DMS153 treated with DMSO at 0.1 percent for 48 hours (cell line): Measurements from ENCODE around the gene ENTPD1.
"Not testable (repeated sequence)": the region's sequence is repeated elsewhere in the genome, so short reads cannot be mapped to it uniquely, and the experiment has no call there.

Experiments used
- DNase-seq: peaks from one replicate; lab custom pipeline; 2025; ENCODE audit not compliant: unreplicated experiment; lab: John Stamatoyannopoulos, UW

The ENTPD1 gene, protein sequence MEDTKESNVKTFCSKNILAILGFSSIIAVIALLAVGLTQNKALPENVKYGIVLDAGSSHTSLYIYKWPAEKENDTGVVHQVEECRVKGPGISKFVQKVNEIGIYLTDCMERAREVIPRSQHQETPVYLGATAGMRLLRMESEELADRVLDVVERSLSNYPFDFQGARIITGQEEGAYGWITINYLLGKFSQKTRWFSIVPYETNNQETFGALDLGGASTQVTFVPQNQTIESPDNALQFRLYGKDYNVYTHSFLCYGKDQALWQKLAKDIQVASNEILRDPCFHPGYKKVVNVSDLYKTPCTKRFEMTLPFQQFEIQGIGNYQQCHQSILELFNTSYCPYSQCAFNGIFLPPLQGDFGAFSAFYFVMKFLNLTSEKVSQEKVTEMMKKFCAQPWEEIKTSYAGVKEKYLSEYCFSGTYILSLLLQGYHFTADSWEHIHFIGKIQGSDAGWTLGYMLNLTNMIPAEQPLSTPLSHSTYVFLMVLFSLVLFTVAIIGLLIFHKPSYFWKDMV

DNA sequence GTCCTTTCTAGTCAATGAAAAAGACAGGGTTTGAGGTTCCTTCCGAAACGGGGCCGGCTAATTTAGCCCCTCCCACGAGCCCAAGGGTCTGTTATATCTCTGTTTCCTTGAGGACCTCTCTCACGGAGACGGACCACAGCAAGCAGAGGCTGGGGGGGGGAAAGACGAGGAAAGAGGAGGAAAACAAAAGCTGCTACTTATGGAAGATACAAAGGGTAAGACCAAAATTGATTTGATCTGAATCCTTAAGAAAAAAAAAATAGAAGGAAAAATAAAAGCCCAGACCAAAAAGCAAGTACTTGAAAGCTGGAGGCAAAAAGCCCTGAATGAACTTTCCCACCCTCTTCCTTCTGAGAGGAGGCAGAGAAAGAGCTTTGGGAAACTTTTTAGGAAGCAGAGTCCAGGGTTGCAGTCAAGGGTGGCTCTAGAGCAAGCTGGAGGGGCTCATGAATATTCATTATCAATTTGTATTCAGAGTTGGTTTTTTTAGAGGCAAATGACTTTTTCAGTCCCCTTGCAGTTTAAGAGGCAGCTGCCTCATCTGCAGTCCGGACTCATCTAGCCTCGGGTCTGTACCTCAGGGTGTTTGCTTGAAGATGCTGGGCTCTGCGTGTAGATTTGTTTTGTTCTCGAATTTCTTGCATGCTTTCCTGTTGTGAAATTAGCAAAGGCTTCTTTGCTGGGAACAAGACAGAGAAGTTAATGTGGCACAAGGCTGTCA, at the start of gene ENTPD1:
Gene ENTPD1 (plus strand): TSS at position 123 of the 721 bp plus-strand sequence. CDS start 77 bp downstream, at position 200.
- no peak for DNase-seq

- DNase-seq, result no peak
Observed at GRCh38 chr10:95706573-95706972, 49.4 kb upstream of the ENTPD1 start.

- no peak for DNase-seq
Observed at GRCh38 chr10:95706990-95707389, 49.0 kb upstream of the ENTPD1 start.

GRCh38 chr10:95711492-95711891, 44.5 kb upstream of the ENTPD1 start:
- no peak for DNase-seq

- no peak for DNase-seq
Observed at GRCh38 chr10:95716466-95716865, 39.5 kb upstream of the ENTPD1 start.

DNA sequence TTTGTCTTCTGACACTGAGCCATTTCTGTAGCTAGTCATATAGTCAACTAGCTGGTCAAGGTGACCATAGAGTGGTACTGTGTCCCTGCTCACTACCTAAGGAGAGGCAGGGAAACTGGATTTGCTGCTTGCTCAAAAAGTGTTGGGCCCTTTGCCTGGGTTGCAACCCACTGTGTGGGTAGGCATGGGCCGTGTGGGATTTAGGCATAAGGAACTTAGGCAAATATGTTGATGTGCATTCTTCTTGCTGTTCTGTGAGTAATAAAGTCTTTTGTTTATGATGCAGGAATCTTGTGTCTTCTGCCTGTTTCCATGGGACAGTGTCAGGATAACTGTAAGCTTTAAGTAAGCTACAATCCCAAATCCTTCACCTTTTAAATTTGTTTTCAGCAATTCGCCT, 39.1 kb upstream of the ENTPD1 start:
- no peak for DNase-seq

GRCh38 chr10:95720745-95721144, 35.2 kb upstream of the ENTPD1 start:
- DNase-seq, result not testable (repeated sequence)

- DNase-seq, result not testable (repeated sequence)
Observed at GRCh38 chr10:95722496-95722895, 33.5 kb upstream of the ENTPD1 start.

- no peak for DNase-seq
Observed at GRCh38 chr10:95728526-95728925, 27.4 kb upstream of the ENTPD1 start.

GRCh38 chr10:95729323-95730055, 26.5 kb upstream of the ENTPD1 start:
- DNase-seq, result no peak

GRCh38 chr10:95730233-95730632, 25.7 kb upstream of the ENTPD1 start:
- no peak for DNase-seq

- not testable (repeated sequence) for DNase-seq
Observed at GRCh38 chr10:95732907-95733306, 23.1 kb upstream of the ENTPD1 start.

- DNase-seq, result no peak
Observed at GRCh38 chr10:95739056-95739455, 16.9 kb upstream of the ENTPD1 start.

GRCh38 chr10:95741807-95742467, 14.0 kb upstream of the ENTPD1 start:
- peak; percentile 27 for DNase-seq

- DNase-seq, result peak; percentile 80
Observed at GRCh38 chr10:95742485-95742884, 13.5 kb upstream of the ENTPD1 start.

DNA sequence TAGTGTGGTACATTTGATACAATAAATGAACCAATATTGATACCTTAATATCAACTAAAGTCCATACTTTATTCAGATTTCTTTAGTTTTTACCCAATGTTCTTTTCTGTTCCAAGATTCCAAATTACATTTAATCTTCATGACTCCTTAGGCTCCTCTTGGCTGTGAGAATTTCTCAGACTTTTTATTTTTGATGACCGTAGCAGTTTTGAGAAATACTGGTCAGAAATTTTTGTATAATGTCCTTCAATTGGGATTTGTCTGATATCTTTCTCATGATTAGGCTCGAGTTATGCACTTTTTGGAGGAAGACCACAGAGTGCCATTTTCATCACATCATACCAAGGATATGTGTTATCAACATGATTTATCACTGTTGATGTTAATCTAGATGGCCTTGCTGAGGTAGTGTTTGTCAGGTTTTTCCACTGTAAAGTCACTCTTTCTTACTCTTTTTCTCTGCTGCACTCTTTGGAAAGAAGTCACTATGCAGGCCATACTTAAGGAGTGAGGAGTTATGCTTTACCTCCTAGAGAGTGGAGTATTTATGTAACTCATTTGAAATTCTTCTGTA, 12.9 kb upstream of the ENTPD1 start:
- DNase-seq, result no peak

GRCh38 chr10:95745501-95745900, 10.5 kb upstream of the ENTPD1 start:
- no peak for DNase-seq

- DNase-seq, result no peak
Observed at GRCh38 chr10:95748349-95748748, 7.6 kb upstream of the ENTPD1 start.

- DNase-seq, result no peak
Observed at GRCh38 chr10:95755511-95756004, 405 bp upstream of the ENTPD1 start.
